T-helper 2 cell (primary cell): ENCODE measurements around the gene INTS4.
"Not testable (repeated sequence)": the region's sequence is repeated elsewhere in the genome, so short reads cannot be mapped to it uniquely, and the experiment has no call there.

ENCODE experiments used
- DNase-seq, 5 experiments: peaks; one replicate each; pipeline versions ENCODE4 v3.0.0 to v3.0.0-alpha.2; 2012 to 2022
- total RNA-seq, 2 donors: gene quantifications; one replicate each; lab custom pipeline; 2026; lab: John Stamatoyannopoulos, UW

The INTS4 gene
- total RNA-seq, result 50.8 to 67.9 reads per million in 2 donors

DNA sequence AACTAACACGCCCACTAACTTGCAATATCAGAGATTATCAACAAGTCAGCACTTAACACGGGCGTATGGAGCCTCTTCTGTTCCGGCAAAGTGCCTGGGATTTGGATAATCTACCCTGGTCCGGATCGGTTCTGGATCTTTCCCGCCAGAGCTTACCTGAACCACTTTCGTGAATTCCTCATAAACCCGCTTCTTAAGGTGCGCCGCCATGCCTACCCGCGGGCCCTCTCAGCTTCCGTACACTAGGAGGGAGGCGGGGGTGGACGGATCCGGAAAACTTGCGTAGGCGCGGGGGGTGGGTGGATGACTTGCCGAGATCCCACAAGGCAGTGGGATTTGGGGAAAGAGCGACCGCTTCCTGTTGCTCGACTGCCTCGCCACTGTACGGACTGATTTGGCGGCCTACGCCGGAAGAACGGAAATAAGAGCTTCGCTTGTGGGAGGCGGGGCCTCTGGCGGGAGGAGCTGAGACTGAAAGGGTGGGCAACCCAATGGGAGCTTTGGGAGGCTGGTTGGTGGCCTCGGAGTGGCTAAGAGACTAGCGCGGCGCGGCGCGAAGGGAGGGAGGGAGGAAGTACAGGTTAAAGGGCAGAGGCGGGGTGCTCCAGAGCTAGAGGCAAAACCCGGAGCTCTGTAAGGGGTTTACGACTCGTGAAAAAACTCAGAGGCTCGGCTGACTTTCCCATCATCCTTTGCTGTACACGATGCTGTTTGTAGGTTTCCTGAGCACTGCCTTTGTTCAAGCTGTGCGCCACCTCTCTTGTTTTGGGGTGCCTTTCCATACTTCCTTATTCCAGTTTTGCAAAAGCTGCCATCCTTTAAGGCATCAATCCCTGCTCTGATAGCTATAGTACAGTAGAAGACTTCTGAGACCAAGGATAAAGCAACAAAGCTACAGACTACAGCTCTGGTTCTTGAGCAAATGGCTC lies at the start of gene INTS4:
Gene INTS4 (minus strand): TSS at position 235 of the 929 bp plus-strand sequence. CDS start 25 bp downstream, at position 210.
- peak; percentile 91 to 100 (median 97) for DNase-seq

GRCh38 chr11:78041843-78042440 lies 47.5 kb upstream of the INTS4 start:
- DNase-seq, result no peak

DNA sequence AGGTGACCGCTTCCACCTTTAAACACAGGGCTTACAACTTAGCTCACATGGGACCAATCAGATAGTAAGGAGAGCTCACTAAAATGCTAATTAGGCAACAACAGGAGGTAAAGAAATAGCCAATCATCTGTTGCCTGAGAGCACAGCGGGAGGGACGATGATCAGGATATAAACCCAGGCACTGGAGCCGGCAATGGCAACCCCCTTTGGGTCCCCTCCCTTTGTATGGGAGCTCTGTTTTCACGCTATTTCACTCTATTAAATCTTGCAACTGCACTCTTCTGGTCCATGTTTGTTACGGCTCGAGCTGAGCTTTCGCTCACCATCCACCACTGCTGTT lies 46.9 kb upstream of the INTS4 start:
- DNase-seq, result not testable (repeated sequence)

DNA sequence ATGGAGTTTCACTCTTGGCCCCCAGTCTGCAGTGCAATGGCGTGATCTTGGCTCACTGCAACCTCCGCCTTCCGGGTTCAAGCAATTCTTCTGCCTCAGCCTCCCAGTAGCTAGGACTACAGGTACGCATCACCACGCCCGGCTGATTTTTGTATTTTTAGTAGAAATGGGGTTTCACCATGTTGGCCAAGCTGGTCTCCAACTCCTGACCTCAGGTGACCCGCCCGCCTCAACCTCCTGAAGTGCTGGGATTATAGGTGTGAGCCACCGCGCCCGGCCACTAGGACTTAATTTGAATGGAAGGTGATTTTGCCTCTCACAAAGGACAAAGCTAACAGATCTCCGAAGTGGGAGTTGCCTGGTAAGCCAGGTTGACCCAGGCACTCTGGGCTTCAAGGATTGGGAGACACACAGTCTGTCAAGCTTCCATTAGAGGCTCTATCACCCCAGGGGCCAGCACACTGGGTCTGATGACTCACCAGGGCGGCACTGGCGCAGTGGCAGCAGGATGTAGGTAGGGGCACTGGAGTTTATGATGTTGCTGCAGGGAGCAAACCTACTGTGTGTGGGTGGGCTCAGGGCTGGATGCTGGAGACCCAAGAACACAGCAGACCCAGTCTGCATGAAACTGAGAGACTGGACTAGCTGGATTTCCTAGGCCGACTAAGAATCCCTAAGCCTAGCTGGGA lies 46.4 kb upstream of the INTS4 start:
- DNase-seq, result no peak

DNA sequence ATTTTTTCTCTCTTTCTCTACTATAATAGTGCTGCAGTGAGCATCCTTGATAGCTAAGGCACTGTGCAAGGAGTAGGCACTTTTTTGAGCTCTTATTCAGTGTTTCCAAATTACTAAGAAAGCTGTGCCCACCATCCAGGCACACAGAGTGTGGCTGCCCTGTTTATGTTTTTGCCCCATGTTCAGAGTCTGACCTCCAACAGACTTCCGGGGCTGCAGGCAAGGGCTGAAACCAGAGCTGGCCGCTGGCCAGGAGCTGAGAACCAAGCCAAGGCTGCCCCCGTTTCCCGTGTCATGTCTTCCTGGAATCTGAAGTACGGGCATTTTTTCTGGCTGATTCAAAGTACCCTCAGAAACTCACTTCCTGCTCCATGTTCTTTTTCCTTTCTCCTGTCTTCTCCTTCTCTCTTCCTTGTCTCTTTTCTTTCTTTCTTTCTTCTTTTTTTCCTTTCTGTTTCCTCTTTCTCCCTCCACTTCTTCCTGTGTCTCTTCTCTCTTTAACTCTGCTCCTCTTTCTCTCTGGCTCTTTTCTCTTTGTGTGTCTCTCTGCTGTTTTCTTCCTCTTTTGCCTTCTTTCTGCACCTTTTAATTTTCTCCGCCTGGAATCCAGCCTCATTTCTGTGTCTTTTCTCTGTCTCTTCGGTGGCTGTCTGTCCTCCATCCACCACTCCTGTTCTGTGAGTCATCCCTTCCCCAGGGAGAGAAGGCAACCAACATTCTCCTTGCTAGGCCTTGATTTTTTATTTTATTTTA lies 45.6 kb upstream of the INTS4 start:
- peak in 1 of 5 experiments; percentile 11 for DNase-seq

- peak in 1 of 5 experiments; percentile 5 for DNase-seq
Measured at GRCh38 chr11:78039391-78039918, 45.0 kb upstream of the INTS4 start.

GRCh38 chr11:78038697-78039313 lies 44.3 kb upstream of the INTS4 start:
- DNase-seq, result no peak

DNA sequence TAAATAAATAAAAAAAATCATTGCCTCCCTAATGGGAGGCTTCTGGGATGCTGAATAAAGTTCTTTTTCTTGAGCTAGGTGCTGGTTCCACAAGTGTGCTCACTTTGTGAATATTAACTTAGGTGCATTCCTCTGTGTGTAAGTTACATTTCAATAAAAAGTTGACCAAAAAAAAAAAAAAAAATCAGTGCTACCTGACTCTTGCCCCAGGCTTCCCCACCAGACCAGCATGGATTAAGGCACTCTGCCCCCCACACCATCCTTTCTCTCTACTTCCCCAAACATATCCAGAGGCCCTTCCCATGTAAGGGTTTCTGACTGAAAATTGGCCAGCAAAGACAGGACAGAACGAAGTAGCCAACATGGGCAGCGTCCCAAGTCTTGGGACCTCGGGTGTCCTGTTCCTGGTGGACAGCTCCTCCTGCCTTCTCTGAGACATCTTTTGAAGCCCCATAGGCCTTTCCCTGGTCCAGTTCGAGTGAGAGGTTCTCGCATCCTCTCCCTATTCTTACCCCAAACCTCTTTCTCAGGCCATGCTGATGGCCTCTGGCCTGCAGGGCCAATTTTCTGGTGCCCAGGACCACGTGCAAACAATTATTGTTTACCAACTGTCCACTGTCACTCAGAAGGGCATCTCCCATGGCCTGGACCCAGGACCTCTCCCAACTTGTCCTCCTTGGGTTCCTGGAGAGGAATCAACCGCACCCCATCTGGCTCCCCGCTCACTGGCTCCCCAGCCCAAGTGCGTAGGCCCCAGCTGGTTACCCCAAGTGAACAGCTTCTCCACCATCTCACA lies 43.6 kb upstream of the INTS4 start:
- no peak for DNase-seq

GRCh38 chr11:78037056-78037455 lies 42.6 kb upstream of the INTS4 start:
- no peak for DNase-seq

- no peak for DNase-seq
Measured at GRCh38 chr11:78036313-78036712, 41.8 kb upstream of the INTS4 start.

DNA sequence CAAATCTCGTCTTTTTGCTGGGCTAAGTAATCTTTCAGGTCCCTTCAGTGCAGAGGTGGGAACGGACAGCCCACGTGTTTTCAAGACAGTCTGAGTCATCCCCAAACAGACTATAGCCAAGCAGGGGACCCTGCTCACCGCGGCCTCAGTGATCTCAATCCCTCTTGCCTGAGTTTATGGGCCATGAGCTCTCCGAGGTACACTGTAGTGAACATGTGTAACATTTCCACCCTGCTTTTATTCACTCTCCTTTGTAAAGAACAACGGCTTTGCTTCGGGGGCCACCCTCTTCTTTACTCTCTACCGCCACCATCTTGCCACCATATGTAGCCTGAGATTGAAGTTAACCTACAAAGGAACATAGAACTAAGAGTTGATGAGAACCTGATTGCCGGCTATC lies 40.2 kb upstream of the INTS4 start:
- DNase-seq, result no peak

GRCh38 chr11:78033040-78033439 lies 38.6 kb upstream of the INTS4 start:
- no peak for DNase-seq

GRCh38 chr11:78032090-78032489 lies 37.6 kb upstream of the INTS4 start:
- DNase-seq, result no peak

GRCh38 chr11:78031629-78032028 lies 37.2 kb upstream of the INTS4 start:
- DNase-seq, result no peak

GRCh38 chr11:78030429-78031325 lies 36.2 kb upstream of the INTS4 start:
- no peak for DNase-seq

DNA sequence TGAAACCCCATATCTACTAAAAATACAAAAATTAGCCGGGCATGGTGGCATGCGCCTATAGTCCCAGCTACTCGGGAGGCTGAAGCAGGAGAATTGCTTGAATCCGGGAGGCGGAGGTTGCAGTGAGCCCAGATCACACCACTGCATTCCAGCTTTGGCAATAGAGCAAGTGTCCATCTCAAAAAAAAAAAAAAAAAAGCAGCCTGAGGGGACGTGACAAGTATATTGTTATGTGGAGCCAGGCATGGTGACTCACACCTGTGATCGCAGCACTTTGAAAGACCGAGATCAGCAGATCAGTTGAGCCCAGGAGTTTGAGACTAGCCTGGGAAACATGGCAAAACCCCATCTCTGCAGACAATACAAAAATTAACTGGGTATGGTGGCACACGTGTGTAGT lies 34.0 kb upstream of the INTS4 start:
- not testable (repeated sequence) for DNase-seq

DNA sequence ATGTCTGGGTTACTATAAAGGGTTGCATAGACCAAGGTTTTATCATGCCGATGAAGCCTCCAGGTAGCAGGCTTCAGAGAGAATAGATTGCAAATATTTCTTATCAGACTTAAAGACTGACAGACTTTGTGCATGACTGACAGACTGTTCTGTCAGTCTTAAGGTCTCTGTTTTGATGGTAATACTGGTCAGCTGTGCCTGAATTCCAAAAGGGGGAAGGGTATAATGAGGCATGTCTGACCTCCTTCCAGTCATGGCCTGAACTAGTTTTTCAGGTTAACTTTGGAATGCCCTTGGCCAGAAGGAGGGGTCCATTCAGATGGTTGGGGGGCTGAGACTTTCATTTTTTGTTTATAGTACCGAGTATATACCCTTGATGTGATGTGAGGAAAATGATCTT lies 33.3 kb upstream of the INTS4 start:
- DNase-seq, result no peak

DNA sequence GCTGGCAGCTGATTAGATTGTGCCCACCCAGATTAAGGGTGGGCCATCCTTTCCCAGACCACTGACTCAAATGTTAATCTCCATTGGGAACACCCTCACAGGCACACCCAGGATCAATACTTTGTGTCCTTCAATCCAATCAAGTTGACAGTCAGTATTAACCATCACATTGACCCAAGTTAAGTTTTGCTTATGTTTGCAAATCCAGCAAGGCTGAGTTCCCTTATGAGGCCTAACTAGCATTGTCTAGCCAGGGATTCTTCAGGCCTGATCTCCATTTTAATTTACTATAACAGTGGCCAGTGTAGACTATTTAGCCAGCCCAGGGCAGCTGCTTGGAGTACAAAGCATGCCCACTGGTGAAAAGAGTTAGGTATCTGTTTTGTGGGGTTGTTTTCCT lies 30.9 kb upstream of the INTS4 start:
- no peak for DNase-seq

GRCh38 chr11:78023426-78023825 lies 29.0 kb upstream of the INTS4 start:
- DNase-seq, result no peak
